Lung (tissue), 12 donors: ENCODE data around the gene REXO4. TPM values are rescaled to one million over a fixed set of nuclear protein-coding genes. Genes with fewer than 3 reads are reported as not detected.

ENCODE experiments used
- ATAC-seq: fragments of 200-7000 bp; cut with Tn5 transposase; one replicate; pipeline ENCODE4 v1.9.1; 2020; ENCODE audit warnings: moderate number of reproducible peaks; ENCODE audit not compliant: insufficient read depth, low FRiP score
- DNase-seq, 3 donors: peaks; one replicate each; pipeline ENCODE4 v3.0.0-alpha.2; 2013 to 2017
- H3K27ac ChIP-seq, 2 donors: one replicate each; pipeline ENCODE4 v1.5.1; 2013; ENCODE audit warnings: mild to moderate bottlenecking in 2 of 2, moderate library complexity in 2 of 2, control low read depth in 1 of 2, inconsistent platforms in 1 of 2, low read depth in 1 of 2, low read length in 1 of 2
- H3K27me3 ChIP-seq, 3 donors: one replicate each; pipeline ENCODE4 v1.5.1; 2013; ENCODE audit warnings: low read length in 2 of 3; ENCODE audit not compliant: control insufficient read depth in 3 of 3, insufficient read depth in 3 of 3
- H3K36me3 ChIP-seq, 4 donors: one replicate each; pipeline ENCODE4 v1.5.1; 2013; ENCODE audit warnings: low read length in 4 of 4, mild to moderate bottlenecking in 1 of 4, moderate library complexity in 1 of 4; ENCODE audit not compliant: control insufficient read depth in 4 of 4, insufficient read depth in 4 of 4
- H3K4me1 ChIP-seq, 5 donors: one replicate each; pipeline ENCODE4 v1.5.1; 2013; ENCODE audit warnings: low read length in 5 of 5, mild to moderate bottlenecking in 2 of 5, moderate library complexity in 1 of 5; ENCODE audit not compliant: control insufficient read depth in 5 of 5, insufficient read depth in 5 of 5
- H3K4me3 ChIP-seq: one replicate; pipeline ENCODE4 v1.5.1; 2013; ENCODE audit warnings: mild to moderate bottlenecking, control low read depth, moderate library complexity
- H3K9ac ChIP-seq, 2 donors: one replicate each; pipeline ENCODE4 v1.5.1; 2013; ENCODE audit warnings: low read length in 2 of 2, control low read depth in 1 of 2; ENCODE audit not compliant: insufficient read depth in 1 of 2
- H3K9me3 ChIP-seq, 4 donors: one replicate each; pipeline ENCODE4 v1.5.1; 2013; ENCODE audit warnings: low read length in 3 of 4, mild to moderate bottlenecking in 1 of 4, moderate library complexity in 1 of 4; ENCODE audit not compliant: control insufficient read depth in 4 of 4, insufficient read depth in 3 of 4
- CTCF ChIP-seq: IDR thresholded peaks from 2 replicates; pipeline ENCODE4 v1.5.1; 2012; ENCODE audit warnings: mild to moderate bottlenecking; ENCODE audit errors: control extremely low read depth, extremely low read depth
- WGBS, 2 donors: extraction: QIAGEN DNeasy Blood & Tissue Kit; methylation state at CpG; one replicate each; pipeline ENCODE4 v1.1.7; 2013; 5-methylcytosine and 5-hydroxymethylcytosine counted together
- polyA plus RNA-seq, 2 donors: library from polyadenylated mRNA; stranded (reverse); fragments of 200-250 nt; gene quantifications; one replicate each; pipeline ENCODE4 v1.2.1, GENCODE V29; 2013
- total RNA-seq, 2 donors: library from RNA; depleted of rRNA in 1 of 2; stranded (reverse); fragments of >200 nt in 1 of 2; gene quantifications; one replicate each; pipeline ENCODE4 v1.2.1, GENCODE V29; 2014 to 2021
- donor health status: control.
- donor health status: control.
- donor health status: Bipolar disorder and iron deficiency.
- donor health status: healthy.
- donor health status: DM: yes; HTN: yes; CAD: no.

The REXO4 gene
- total and polyA plus RNA-seq, 4 donors, result 14.6 to 20.4 (median 19.9) TPM

- Histone ChIP-seq H3K9me3 (no peaks in the 10 kb centered on the region), H3K27ac (no peak overlapping the region), H3K4me3 (no peak overlapping the region), H3K36me3 (no peaks in the 10 kb centered on the region), H3K27me3 (no peaks in the 10 kb centered on the region), H3K4me1 (no peaks in the 10 kb centered on the region), H3K9ac (no peak overlapping the region)
- TF ChIP-seq CTCF, result no peak
- ATAC-seq, result no peak
- no peak for DNase-seq
- WGBS, 2 donors, result 81 to 89% methylated on average over 9 of the region's 9 CpGs
Observed at GRCh38 chr9:133387680-133388079, 30.1 kb downstream of the REXO4 start.

GRCh38 chr9:133386338-133386737 is 31.5 kb downstream of the REXO4 start:
- no peak overlapping the region for H3K27ac ChIP-seq
- no peak overlapping the region for H3K9ac ChIP-seq
- ATAC-seq, result no peak
- peaks cover 0 to 2% (median 0%) of the 10 kb centered on the region in 4 donors for H3K36me3 ChIP-seq
- no peak for TF ChIP-seq CTCF
- 83 to 87% methylated on average over 13 of the region's 13 CpGs for WGBS, 2 donors
- H3K9me3 ChIP-seq, result no peaks in the 10 kb centered on the region
- H3K4me3 ChIP-seq, result no peak overlapping the region
- no peaks in the 10 kb centered on the region for H3K27me3 ChIP-seq
- no peaks in the 10 kb centered on the region for H3K4me1 ChIP-seq
- no peak for DNase-seq

- TF ChIP-seq CTCF, result no peak
- H3K4me3 ChIP-seq, result no peak overlapping the region
- peaks cover 0 to 2% (median 0%) of the 10 kb centered on the region in 4 donors for H3K36me3 ChIP-seq
- no peaks in the 10 kb centered on the region for H3K9me3 ChIP-seq
- H3K4me1 ChIP-seq, result no peaks in the 10 kb centered on the region
- WGBS, 2 donors, result 89 to 96% methylated on average over 13 to 14 of the region's 14 CpGs
- H3K27me3 ChIP-seq, result no peaks in the 10 kb centered on the region
- H3K27ac ChIP-seq, result no peak overlapping the region
- ATAC-seq, result no peak
- no peak overlapping the region for H3K9ac ChIP-seq
- DNase-seq, result no peak
Observed at GRCh38 chr9:133385452-133385851, 32.4 kb downstream of the REXO4 start.

- Histone ChIP-seq H3K9ac (no peak overlapping the region), H3K4me3 (no peak overlapping the region), H3K27ac (no peak overlapping the region), H3K4me1 (no peaks in the 10 kb centered on the region), H3K36me3 (peaks cover 0 to 2% (median 0%) of the 10 kb centered on the region in 4 donors), H3K9me3 (no peaks in the 10 kb centered on the region), H3K27me3 (no peaks in the 10 kb centered on the region)
- no peak for TF ChIP-seq CTCF
- DNase-seq (no peak), ATAC-seq (no peak)
- 88% methylated on average over 17 of the region's 17 CpGs for WGBS, 2 donors
Observed at GRCh38 chr9:133384736-133385321, 33.0 kb downstream of the REXO4 start.
